AG04450 (cell line): ENCODE data around the gene C14orf132. TPM values are rescaled to one million over a fixed set of nuclear protein-coding genes. Genes with fewer than 3 reads are reported as not detected.
A peak's percentile ranks its signal among the peaks of the same experiment; 100 is the strongest.
"Not testable (repeated sequence)": the region's sequence is repeated elsewhere in the genome, so short reads cannot be mapped to it uniquely, and the experiment has no call there.

ENCODE experiments used
- CTCF ChIA-PET: fragments of 300-600, 350-600 bp; formaldehyde crosslinking; extraction: SDS; loops from one replicate; lab custom pipeline; 2022; ENCODE audit warnings: antibody characterized with exemption, inconsistent platforms; lab: Charles Lee
- POLR2A ChIA-PET: fragments of 350-600 bp; formaldehyde crosslinking; extraction: SDS; loops from one replicate; lab custom pipeline; 2021; ENCODE audit warnings: antibody characterized with exemption, inconsistent platforms; lab: Yijun Ruan, JAX
- DNase-seq: peaks from one replicate; pipeline ENCODE4 v3.0.0-alpha.2; 2011; ENCODE audit warnings: low read depth, low spot score
- H3K27ac ChIP-seq: one replicate; pipeline ENCODE4 v1.5.1; 2012; ENCODE audit warnings: low read depth, low read length, control low read depth
- H3K27me3 ChIP-seq: one replicate; pipeline ENCODE4 v1.6.0; 2012; ENCODE audit warnings: low read length; ENCODE audit not compliant: control insufficient read depth, insufficient read depth
- H3K4me3 ChIP-seq: 2 replicates; pipeline ENCODE4 v1.5.1; 2011; ENCODE audit warnings: mild to moderate bottlenecking, low read depth, low read length, control low read depth
- H3K9me3 ChIP-seq: 2 replicates; pipeline ENCODE4 v1.5.1; 2012; ENCODE audit warnings: low read length; ENCODE audit not compliant: control insufficient read depth, insufficient read depth
- CTCF ChIP-seq: IDR thresholded peaks from 2 replicates; pipeline ENCODE4 v1.5.1; 2011; ENCODE audit warnings: low read depth, low read length, control low read depth, inconsistent platforms
- polyA plus RNA-seq: library from polyadenylated mRNA; depleted of rRNA; stranded (reverse); fragments of >200 nt; gene quantifications from 2 replicates; pipeline ENCODE4 v1.2.3, GENCODE V29; 2011

Gene C14orf132
- polyA plus RNA-seq, 1 experiment, result 42.0 TPM

DNA sequence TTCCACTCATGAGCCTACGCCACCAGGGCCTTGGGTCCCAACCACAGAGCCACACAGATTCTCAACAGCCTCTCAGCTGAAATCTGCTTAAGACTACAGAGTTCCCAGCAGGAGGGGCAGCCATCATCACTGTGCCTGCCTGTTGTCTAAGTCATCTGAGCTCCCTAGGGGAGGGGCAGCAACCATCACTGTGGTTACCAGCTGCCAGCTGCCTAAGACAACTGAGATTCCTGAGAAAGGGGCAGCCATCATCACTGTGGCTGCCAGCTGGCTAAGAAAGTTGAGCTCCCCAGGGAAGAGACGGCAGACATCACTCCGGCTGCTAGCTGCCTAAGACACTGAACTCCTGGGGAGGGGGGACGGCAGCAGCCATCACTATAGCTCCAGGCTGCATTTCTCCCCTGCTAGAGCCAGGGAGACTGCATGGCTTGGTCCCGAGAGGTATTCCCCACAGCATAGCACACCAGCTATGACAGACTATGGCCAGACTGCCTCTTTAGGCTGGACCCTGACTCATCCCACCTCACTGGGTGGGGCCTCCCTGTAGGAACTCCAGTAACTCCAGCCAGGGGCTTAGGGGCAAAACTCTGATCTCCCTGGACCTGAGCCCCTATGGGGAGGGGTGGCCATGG is 37.2 kb upstream of the C14orf132 start:
- ChIA-PET POLR2A (no interaction called here), CTCF (interaction anchor here (0.6 to 7.3 kb wide), 3 partner anchors 38 to 274 kb away, joined by 6 to 154 read pairs (median 12); no protein-coding TSS in a partner anchor)
- Histone ChIP-seq H3K27me3 (peaks cover 9% of the 10 kb centered on the region), H3K4me3 (no peak overlapping the region), H3K9me3 (no peaks in the 10 kb centered on the region), H3K27ac (no peak overlapping the region)
- DNase-seq, result no peak
- no peak for TF ChIP-seq CTCF

DNA sequence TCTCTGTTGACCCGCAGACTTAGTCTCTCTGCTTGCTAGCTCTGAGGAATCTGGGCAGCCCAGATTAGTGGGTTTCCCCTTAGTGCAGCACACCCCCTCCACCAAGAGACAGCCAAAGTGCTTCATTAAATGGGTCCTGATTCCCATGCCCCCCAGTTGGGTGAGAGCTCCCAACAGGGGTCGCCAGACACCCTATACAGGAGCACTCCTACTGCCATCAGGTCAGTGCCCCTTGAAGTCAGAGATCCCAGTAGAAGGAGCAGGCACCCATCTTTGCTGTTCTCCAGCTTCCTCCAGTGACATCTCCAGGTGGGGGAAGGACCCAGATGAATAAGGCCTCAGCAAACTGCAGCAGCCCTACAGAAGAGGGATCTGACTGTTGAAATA is 36.7 kb upstream of the C14orf132 start:
- TF ChIP-seq CTCF, result no peak
- Histone ChIP-seq H3K27me3 (peaks cover 9% of the 10 kb centered on the region), H3K9me3 (no peaks in the 10 kb centered on the region), H3K4me3 (no peak overlapping the region), H3K27ac (no peak overlapping the region)
- ChIA-PET POLR2A (no interaction called here), CTCF (interaction anchor here (0.6 to 7.3 kb wide), 3 partner anchors 38 to 273 kb away, joined by 6 to 154 read pairs (median 12); no protein-coding TSS in a partner anchor)
- no peak for DNase-seq

GRCh38 chr14:96011131-96011530 is 28.0 kb upstream of the C14orf132 start:
- ChIA-PET CTCF (interaction anchor here (1.2 to 3.0 kb wide), 5 partner anchors 8 to 88 kb away, joined by 3 to 8 read pairs (median 6); no protein-coding TSS in a partner anchor), POLR2A (no interaction called here)
- DNase-seq, result no peak
- peak overlapping the region; percentile 2 for H3K27ac ChIP-seq
- no peak overlapping the region for H3K4me3 ChIP-seq
- no peak for TF ChIP-seq CTCF
- peaks cover 6% of the 10 kb centered on the region; the same call in 1 of the 2 replicates for H3K9me3 ChIP-seq
- peaks cover 8% of the 10 kb centered on the region for H3K27me3 ChIP-seq

GRCh38 chr14:96011607-96012006 is 27.6 kb upstream of the C14orf132 start:
- Histone ChIP-seq H3K9me3 (peaks cover 6% of the 10 kb centered on the region; the same call in 1 of the 2 replicates), H3K27me3 (peaks cover 10% of the 10 kb centered on the region), H3K27ac (no peak overlapping the region), H3K4me3 (no peak overlapping the region)
- no peak for DNase-seq
- POLR2A ChIA-PET, result no interaction called here
- TF ChIP-seq CTCF, result no peak
- CTCF ChIA-PET, result interaction anchor here (1.2 to 2.6 kb wide), 4 partner anchors 8 to 87 kb away, joined by 3 to 7 read pairs (median 6); no protein-coding TSS in a partner anchor

- POLR2A ChIA-PET, DNase-seq, H3K4me3 ChIP-seq, H3K27ac ChIP-seq, H3K9me3 ChIP-seq: not testable (repeated sequence)
- CTCF ChIA-PET, result interaction anchor here (1.1 to 2.6 kb wide), 3 partner anchors 14 to 86 kb away, joined by 3 to 7 read pairs (median 6); no protein-coding TSS in a partner anchor
- H3K27me3 ChIP-seq, result peaks cover 19% of the 10 kb centered on the region
Measured at GRCh38 chr14:96012757-96013156, 26.4 kb upstream of the C14orf132 start.
